HEK293 (cell line): ENCODE measurements around the gene BEST1.

ENCODE experiments used
- CTCF ChIP-seq: fragments of 450-650 bp; formaldehyde crosslinking; IDR thresholded peaks from 2 replicates; pipeline ENCODE4 v1.5.1; 2016; ENCODE audit warnings: missing biosample characterization, missing genetic modification characterization
- KLF1 ChIP-seq: fragments of 450-650 bp; formaldehyde crosslinking; IDR thresholded peaks from 2 replicates; pipeline ENCODE4 v1.5.1; 2016; ENCODE audit warnings: missing biosample characterization, missing genetic modification characterization
- PBX3 ChIP-seq: sonication (generic); formaldehyde crosslinking; IDR thresholded peaks from 2 replicates; pipeline ENCODE4 v1.8.1; 2022; ENCODE audit warnings: mild to moderate bottlenecking, moderate library complexity, missing genetic modification reagents
- ZEB2 ChIP-seq: fragments of 450-650 bp; formaldehyde crosslinking; IDR thresholded peaks from 2 replicates; pipeline ENCODE4 v1.5.1; 2016; ENCODE audit warnings: missing biosample characterization, missing genetic modification characterization
- ZNF324 ChIP-seq: fragments of 450-650 bp; formaldehyde crosslinking; IDR thresholded peaks from 2 replicates; pipeline ENCODE4 v1.5.1; 2016; ENCODE audit warnings: missing biosample characterization, missing genetic modification characterization
- ZNF350 ChIP-seq: fragments of 450-650 bp; formaldehyde crosslinking; IDR thresholded peaks from 2 replicates; pipeline ENCODE4 v1.5.0; 2017; ENCODE audit warnings: missing biosample characterization, mild to moderate bottlenecking, missing genetic modification characterization
- ZNF416 ChIP-seq: fragments of 450-650 bp; formaldehyde crosslinking; IDR thresholded peaks from 2 replicates; pipeline ENCODE4 v1.5.1; 2016; ENCODE audit warnings: missing biosample characterization, missing genetic modification characterization
- ZNF585B ChIP-seq: fragments of 450-650 bp; formaldehyde crosslinking; IDR thresholded peaks from 2 replicates; pipeline ENCODE4 v1.5.1; 2016; ENCODE audit warnings: missing biosample characterization, missing genetic modification characterization
- ZNF76 ChIP-seq: fragments of 450-650 bp; formaldehyde crosslinking; IDR thresholded peaks from 2 replicates; pipeline ENCODE4; 2016; ENCODE audit warnings: low read depth, missing biosample characterization, missing genetic modification characterization, borderline replicate concordance

DNA sequence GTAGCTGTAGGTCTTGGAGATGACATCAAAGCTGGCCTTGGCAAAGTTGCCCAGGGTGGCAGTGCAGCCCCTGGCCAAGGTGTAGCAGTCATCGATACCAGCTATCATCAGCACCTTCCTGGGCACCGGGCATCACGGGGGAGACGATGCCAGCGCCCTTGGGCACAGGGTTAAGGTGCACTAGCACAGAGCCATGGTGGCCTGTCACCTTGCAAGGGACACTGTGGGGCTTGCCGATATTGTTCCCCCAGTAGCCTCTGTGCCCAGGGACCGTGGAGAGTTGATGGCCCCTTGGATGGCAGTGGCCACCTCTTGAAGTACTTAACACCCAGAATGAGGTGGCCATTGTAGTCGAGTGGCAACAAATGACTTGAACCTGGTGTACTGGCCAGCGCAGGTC, 61.7 kb downstream of the BEST1 start:
- no peak for TF ChIP-seq ZNF416 (tag by site-specific recombination)
- TF ChIP-seq CTCF (tag by site-specific recombination) = no peak
- TF ChIP-seq ZNF350 (tag by site-specific recombination) = no peak
- TF ChIP-seq KLF1 (tag by site-specific recombination) = no peak
- no peak for TF ChIP-seq ZNF324 (tag by site-specific recombination)
- TF ChIP-seq PBX3 (CRISPR knock-in tag) = no peak
- TF ChIP-seq ZNF76 (tag by site-specific recombination) = no peak
- no peak for TF ChIP-seq ZEB2 (tag by site-specific recombination)
- TF ChIP-seq ZNF585B = no peak
